Esophagus muscularis mucosa (tissue), 4 donors: Measurements from ENCODE around the gene FAM43B. TPM values are rescaled to one million over a fixed set of nuclear protein-coding genes. Genes with fewer than 3 reads are reported as not detected.

Source experiments
- DNase-seq: peaks from one replicate; pipeline ENCODE4 v3.0.0-alpha.2; 2017; ENCODE audit errors: extremely low spot score
- H3K27ac ChIP-seq, 4 donors: fragments of 200-600 bp; sonication (generic); replicated peaks in 1 of 4; 1 replicate in 3 of 4; 2 replicates in 1 of 4; pipeline ENCODE4 v1.5.1; 2016 to 2019; ENCODE audit warnings: mild to moderate bottlenecking in 1 of 4
- H3K27me3 ChIP-seq, 4 donors: fragments of 200-600 bp; sonication (generic); one replicate each; pipeline versions ENCODE4 v1.5.1 to v1.6.0; 2016 to 2019
- H3K36me3 ChIP-seq, 4 donors: fragments of 200-600 bp; sonication (generic); one replicate each; pipeline ENCODE4 v1.5.1; 2016 to 2019
- H3K4me1 ChIP-seq, 4 donors: fragments of 200-600 bp; sonication (generic); one replicate each; pipeline ENCODE4 v1.5.1; 2016 to 2019
- H3K4me3 ChIP-seq, 4 donors: fragments of 200-600 bp; sonication (generic); 1 replicate in 2 of 4; 2 replicates in 2 of 4; pipeline ENCODE4 v1.5.1; 2016 to 2019; ENCODE audit warnings: mild to moderate bottlenecking in 4 of 4, moderate library complexity in 1 of 4
- H3K9me3 ChIP-seq, 4 donors: fragments of 200-600 bp; sonication (generic); 1 replicate in 3 of 4; 2 replicates in 1 of 4; pipeline ENCODE4 v1.5.1; 2016 to 2019
- EP300 ChIP-seq: sonication (generic); formaldehyde crosslinking; IDR thresholded peaks from one replicate; pipeline ENCODE4 v1.6.1; 2017; ENCODE audit warnings: antibody characterized with exemption
- POLR2A ChIP-seq: fragments of 450-650 bp; IDR thresholded peaks from one replicate; pipeline ENCODE4 v1.6.1; 2017; ENCODE audit warnings: antibody characterized with exemption, moderate library complexity, mild to moderate bottlenecking, low read depth
- POLR2AphosphoS5 ChIP-seq, 2 donors: sonication (generic); formaldehyde crosslinking; IDR thresholded peaks; one replicate each; pipeline ENCODE4 v1.6.1; 2017; ENCODE audit warnings: antibody characterized with exemption in 2 of 2
- WGBS: methylation state at CpG from one replicate; pipeline ENCODE4 v1.1.5; 2018; 5-methylcytosine and 5-hydroxymethylcytosine counted together
- intact Hi-C: fragments of 100-400 bp; cut with DNase I; formaldehyde crosslinking; loops from one replicate; pipeline ENCODE4 v1.15.1; 2023
- total RNA-seq, 4 donors: library from RNA; depleted of rRNA; stranded (reverse); fragments of >200 nt; gene quantifications; one replicate each; pipeline versions ENCODE4 v1.1.0 to v1.2.1, GENCODE V29; 2016
- TF ChIP-seq, protein P1 (sequence below), 3 experiments: fragments of 200-600 bp in 2 of 3; fragments of 450-650 bp in 1 of 3; sonication (generic) in 2 of 3; IDR thresholded peaks; one replicate each; pipeline ENCODE4 v1.5.1; 2017 to 2019; ENCODE audit warnings: antibody characterized with exemption in 3 of 3, mild to moderate bottlenecking in 2 of 3, moderate library complexity in 1 of 3

Gene FAM43B
- total RNA-seq, 4 donors from 2014 or later: 2.2 to 4.2 (median 3.6) TPM; not detected in 1

GRCh38 chr1:20578062-20578461, 25.7 kb downstream of the FAM43B start:
- Histone ChIP-seq H3K4me1 (peaks cover 0 to 4% (median 0%) of the 10 kb centered on the region in 4 donors), H3K9me3 (no peaks in the 10 kb centered on the region), H3K4me3 (no peak overlapping the region), H3K27ac (no peak overlapping the region), H3K36me3 (no peaks in the 10 kb centered on the region), H3K27me3 (peaks cover 0 to 24% (median 0%) of the 10 kb centered on the region in 4 donors)
- TF ChIP-seq POLR2AphosphoS5 (IDR thresholded peaks at IDR 0.05) (no peak), POLR2A (no peak), EP300 (no peak)
- TF ChIP-seq, protein P1, sequence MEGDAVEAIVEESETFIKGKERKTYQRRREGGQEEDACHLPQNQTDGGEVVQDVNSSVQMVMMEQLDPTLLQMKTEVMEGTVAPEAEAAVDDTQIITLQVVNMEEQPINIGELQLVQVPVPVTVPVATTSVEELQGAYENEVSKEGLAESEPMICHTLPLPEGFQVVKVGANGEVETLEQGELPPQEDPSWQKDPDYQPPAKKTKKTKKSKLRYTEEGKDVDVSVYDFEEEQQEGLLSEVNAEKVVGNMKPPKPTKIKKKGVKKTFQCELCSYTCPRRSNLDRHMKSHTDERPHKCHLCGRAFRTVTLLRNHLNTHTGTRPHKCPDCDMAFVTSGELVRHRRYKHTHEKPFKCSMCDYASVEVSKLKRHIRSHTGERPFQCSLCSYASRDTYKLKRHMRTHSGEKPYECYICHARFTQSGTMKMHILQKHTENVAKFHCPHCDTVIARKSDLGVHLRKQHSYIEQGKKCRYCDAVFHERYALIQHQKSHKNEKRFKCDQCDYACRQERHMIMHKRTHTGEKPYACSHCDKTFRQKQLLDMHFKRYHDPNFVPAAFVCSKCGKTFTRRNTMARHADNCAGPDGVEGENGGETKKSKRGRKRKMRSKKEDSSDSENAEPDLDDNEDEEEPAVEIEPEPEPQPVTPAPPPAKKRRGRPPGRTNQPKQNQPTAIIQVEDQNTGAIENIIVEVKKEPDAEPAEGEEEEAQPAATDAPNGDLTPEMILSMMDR (IDR thresholded peaks at IDR 0.05): no peak
- intact Hi-C loops: no loop called here
- 96% methylated on average over 3 of the region's 3 CpGs for WGBS
- no peak for DNase-seq

GRCh38 chr1:20578721-20579395, 26.5 kb downstream of the FAM43B start:
- Histone ChIP-seq H3K36me3 (no peaks in the 10 kb centered on the region), H3K27ac (no peak overlapping the region), H3K4me3 (no peak overlapping the region), H3K9me3 (no peaks in the 10 kb centered on the region), H3K4me1 (peaks cover 0 to 4% (median 0%) of the 10 kb centered on the region in 4 donors), H3K27me3 (peaks cover 0 to 17% (median 0%) of the 10 kb centered on the region in 4 donors)
- TF ChIP-seq, protein P1 (IDR thresholded peaks at IDR 0.05): no peak
- no peak for TF ChIP-seq POLR2AphosphoS5 (IDR thresholded peaks at IDR 0.05)
- no peak for TF ChIP-seq POLR2A
- TF ChIP-seq EP300: no peak
- 80% methylated on average over 13 of the region's 13 CpGs for WGBS
- intact Hi-C loops: no loop called here
- no peak for DNase-seq

- DNase-seq: no peak
- intact Hi-C loops: no loop called here
Measured at GRCh38 chr1:20584890-20585289, 32.5 kb downstream of the FAM43B start.

DNA sequence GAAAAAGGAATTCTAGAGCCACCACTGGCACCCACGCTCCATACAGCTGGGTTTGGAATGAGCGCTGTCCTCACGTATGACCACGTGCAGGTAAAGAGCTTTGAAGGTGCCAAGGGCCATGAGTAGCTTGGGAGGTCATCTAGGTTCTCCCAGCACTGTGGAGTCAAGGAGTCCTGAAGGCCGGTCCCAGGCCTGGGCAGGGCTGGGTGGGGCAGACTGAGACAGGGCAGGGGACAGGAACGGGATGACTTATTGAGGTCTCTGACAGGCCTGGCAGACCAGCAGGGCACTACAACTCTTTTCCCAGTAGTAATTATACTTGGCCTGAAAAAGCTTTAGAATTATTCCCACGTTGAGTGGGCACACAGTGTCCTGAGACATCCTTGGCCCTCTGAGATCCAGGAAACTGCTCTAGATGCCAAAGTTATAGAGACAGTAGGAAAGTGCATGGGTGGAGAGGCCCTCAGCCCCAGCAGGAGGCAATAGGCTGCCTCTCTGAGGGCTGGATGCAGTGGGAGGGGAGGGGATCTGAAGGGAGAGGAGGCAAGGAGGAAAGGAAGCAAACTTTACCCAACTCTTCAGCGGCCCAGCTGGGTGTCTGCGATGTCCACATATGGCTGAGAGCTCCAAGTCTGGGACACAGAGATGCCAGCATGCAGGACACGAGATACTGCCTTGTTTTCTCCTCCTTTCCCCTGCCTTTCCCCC, 34.7 kb downstream of the FAM43B start:
- DNase-seq: no peak
- Histone ChIP-seq H3K4me3 (no peak overlapping the region), H3K4me1 (peaks cover 0 to 24% (median 12%) of the 10 kb centered on the region in 4 donors), H3K36me3 (no peaks in the 10 kb centered on the region), H3K27me3 (peaks cover 0 to 67% (median 14%) of the 10 kb centered on the region in 4 donors), H3K27ac (peak overlapping the region in 2 of 4 donors; percentile 19 to 33), H3K9me3 (peaks cover 0 to 3% (median 0%) of the 10 kb centered on the region in 4 donors)
- TF ChIP-seq, protein P1 (IDR thresholded peaks at IDR 0.05): no peak
- TF ChIP-seq EP300 (no peak), POLR2AphosphoS5 (IDR thresholded peaks at IDR 0.05) (no peak), POLR2A (no peak)
- WGBS: 64% methylated on average over 8 of the region's 10 CpGs
- intact Hi-C loops: no loop called here

More at GRCh38 chr1:20584890-20585289, 32.5 kb downstream of the FAM43B start:
- peaks cover 0 to 46% (median 14%) of the 10 kb centered on the region in 4 donors for H3K27me3 ChIP-seq
- WGBS: 73% methylated on average over 2 of the region's 2 CpGs
- H3K4me3 ChIP-seq: no peak overlapping the region
- no peak overlapping the region for H3K27ac ChIP-seq
- H3K4me1 ChIP-seq: peaks cover 0 to 15% (median 12%) of the 10 kb centered on the region in 4 donors
- TF ChIP-seq EP300: no peak
- TF ChIP-seq, protein P1 (IDR thresholded peaks at IDR 0.05): no peak
- no peak for TF ChIP-seq POLR2A
- no peak for TF ChIP-seq POLR2AphosphoS5 (IDR thresholded peaks at IDR 0.05)
- peaks cover 0 to 3% (median 0%) of the 10 kb centered on the region in 4 donors for H3K9me3 ChIP-seq
- H3K36me3 ChIP-seq: no peaks in the 10 kb centered on the region
